ENCODE results near the gene F10.

The F10 gene

DNA sequence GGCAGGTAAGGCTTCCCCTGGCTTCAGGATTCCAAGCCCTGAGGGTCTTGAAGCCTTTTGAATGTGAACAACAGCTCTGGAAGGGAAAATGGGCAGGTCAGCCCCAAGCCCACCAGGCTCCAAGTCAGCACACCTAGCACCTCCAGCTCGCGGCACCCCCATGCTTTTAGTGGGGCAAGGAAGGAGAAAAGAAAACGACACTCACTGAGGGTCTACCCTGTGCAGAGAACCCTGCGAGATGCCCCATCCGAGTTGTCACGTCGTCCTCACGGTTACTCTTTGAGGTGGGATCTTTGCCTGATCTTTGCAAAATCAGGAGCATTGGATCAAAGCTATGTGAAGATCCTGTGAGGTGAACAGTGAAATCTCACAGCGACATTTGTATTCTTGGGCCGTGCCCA lies 5.7 kb upstream of the F10 start:
- no peak for DNase-seq (ENCODE audit: low read depth in 2 of 2)

DNA sequence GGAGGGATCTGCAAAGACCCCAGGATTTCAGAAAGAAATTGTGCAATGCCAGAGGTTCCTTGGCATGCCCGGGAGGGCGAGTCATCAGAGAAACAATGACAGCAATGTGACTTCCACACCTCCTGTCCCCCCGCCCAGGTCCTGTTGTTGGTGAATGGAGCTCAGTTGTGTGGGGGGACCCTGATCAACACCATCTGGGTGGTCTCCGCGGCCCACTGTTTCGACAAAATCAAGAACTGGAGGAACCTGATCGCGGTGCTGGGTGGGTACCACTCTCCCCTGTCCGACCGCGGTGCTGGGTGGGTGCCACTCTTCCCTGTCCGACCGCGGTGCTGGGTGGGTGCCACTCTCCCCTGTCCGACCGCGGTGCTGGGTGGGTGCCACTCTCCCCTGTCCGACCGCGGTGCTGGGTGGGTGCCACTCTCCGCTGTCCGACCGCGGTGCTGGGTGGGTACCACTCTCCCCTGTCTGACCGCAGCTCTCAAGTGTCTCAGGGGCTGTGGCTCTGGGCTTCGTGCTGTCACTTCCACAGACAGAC lies 5.2 kb upstream of the F10 start:
- DNase-seq (ENCODE audit: low read depth in 2 of 2), result no peak

DNA sequence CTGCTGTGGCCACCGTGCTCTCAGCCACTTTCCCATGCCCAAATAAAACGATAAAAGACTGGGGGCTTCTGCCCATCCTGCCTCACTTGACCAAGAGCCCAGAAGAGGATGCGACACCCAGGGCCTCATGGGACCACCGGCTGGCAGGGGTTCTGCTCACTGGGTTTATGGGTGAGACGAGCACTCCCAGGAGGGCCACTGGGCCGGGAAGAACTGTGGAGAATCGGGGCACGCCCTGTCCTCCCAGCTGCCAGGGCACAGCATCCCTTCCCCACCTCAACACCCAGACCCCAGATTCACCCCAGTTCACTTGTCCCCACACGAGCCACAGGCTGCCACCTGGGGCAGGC lies 4.7 kb upstream of the F10 start:
- no peak for DNase-seq (ENCODE audit: low read depth in 2 of 2)

DNA sequence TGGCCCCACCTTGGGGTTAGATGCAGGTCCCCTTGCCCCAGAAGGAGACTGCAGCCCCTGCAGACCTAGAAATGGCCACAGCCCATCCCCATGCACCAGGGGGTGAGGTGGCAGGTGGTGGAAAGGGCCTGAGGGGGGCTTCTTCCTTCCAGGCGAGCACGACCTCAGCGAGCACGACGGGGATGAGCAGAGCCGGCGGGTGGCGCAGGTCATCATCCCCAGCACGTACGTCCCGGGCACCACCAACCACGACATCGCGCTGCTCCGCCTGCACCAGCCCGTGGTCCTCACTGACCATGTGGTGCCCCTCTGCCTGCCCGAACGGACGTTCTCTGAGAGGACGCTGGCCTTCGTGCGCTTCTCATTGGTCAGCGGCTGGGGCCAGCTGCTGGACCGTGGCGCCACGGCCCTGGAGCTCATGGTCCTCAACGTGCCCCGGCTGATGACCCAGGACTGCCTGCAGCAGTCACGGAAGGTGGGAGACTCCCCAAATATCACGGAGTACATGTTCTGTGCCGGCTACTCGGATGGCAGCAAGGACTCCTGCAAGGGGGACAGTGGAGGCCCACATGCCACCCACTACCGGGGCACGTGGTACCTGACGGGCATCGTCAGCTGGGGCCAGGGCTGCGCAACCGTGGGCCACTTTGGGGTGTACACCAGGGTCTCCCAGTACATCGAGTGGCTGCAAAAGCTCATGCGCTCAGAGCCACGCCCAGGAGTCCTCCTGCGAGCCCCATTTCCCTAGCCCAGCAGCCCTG lies 4.2 kb upstream of the F10 start:
- DNase-seq (ENCODE audit: low read depth in 2 of 2), result no peak

DNA sequence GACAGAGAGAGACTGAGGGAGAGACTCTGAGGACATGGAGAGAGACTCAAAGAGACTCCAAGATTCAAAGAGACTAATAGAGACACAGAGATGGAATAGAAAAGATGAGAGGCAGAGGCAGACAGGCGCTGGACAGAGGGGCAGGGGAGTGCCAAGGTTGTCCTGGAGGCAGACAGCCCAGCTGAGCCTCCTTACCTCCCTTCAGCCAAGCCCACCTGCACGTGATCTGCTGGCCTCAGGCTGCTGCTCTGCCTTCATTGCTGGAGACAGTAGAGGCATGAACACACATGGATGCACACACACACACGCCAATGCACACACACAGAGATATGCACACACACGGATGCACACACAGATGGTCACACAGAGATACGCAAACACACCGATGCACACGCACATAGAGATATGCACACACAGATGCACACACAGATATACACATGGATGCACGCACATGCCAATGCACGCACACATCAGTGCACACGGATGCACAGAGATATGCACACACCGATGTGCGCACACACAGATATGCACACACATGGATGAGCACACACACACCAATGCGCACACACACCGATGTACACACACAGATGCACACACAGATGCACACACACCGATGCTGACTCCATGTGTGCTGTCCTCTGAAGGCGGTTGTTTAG lies 3.3 kb upstream of the F10 start:
- no peak for DNase-seq (ENCODE audit: low read depth in 2 of 2)

DNA sequence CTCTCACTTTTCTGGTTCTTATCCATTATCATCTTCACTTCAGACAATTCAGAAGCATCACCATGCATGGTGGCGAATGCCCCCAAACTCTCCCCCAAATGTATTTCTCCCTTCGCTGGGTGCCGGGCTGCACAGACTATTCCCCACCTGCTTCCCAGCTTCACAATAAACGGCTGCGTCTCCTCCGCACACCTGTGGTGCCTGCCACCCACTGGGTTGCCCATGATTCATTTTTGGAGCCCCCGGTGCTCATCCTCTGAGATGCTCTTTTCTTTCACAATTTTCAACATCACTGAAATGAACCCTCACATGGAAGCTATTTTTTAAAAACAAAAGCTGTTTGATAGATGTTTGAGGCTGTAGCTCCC lies 2.8 kb upstream of the F10 start:
- DNase-seq (ENCODE audit: low read depth in 2 of 2), result no peak

DNA sequence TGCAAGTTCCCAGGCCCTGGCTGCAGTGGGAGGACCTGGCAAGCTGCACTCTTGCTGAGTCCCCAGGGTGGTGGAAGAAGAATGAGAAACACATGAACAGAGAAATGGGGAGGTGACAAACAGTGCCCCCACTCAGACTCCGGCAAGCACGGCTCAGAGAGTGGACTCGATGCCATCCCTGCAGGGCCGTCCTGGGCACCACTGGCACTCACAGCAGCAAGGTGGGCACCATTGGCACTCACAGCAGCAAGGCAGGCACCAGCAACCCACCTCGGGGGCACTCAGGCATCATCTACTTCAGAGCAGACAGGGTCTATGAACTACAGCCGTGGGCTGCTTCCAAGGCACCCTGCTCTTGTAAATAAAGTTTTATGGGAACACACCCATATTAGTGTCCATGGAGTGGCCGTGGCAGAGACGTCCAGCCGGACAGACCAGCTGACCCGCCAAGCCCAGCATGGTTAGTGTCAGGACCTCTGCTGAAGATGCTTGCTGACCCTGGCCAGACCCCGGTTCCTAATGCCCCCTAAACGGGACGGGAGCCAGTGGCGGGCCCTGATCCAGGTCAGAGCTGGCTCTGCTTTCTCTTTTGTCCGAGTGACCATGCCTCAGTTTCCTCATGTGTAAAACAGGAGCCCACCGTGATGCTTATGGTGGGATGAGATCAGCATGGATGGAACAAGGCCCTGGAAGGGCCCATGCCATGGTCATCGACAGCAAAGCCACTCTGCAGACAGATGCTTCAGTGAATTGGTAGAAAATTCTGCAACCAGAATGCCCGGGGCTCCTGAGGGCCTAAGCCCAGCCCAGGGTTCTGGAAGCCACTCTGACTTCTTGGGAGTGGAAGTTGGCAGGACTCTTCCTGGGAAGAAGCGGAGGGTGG lies 2.1 kb upstream of the F10 start:
- DNase-seq (ENCODE audit: low read depth in 2 of 2), result no peak

DNA sequence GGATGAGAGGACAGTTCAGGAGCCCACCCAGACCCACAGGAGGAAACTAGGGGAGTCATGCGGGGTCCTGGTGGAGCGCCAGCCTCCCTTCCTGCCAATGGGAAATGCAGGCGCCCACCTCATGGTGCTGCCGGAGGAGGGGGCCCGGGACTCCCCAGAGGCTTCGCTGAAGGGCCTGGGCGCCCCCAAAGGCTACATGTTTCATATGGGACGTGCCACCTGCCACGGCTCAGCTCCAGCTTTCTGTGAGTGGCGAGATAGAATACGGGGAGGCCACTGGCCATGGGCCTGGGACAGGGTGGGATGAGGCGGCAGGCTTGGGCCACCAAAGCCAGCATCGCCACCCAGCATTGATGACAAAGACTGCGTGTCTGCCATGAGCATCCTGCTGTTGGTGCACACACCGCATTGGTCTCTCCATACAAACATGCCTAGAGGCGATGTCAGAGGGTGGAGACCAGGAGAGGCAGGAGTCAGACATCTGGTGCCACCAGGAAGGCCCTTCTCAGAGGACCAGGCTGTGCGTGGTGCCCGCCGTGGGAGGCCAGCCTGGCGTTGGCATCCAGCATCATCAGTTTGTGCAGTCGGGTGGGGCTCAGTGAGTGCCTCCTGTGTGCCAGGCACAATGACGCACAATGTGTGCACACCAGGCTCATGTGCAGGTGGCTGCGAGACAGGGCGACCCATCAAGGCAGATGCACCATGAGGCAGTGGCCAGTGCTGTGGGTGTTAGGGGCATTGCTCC lies 1.2 kb upstream of the F10 start:
- no peak for DNase-seq (ENCODE audit: low read depth in 2 of 2)

DNA sequence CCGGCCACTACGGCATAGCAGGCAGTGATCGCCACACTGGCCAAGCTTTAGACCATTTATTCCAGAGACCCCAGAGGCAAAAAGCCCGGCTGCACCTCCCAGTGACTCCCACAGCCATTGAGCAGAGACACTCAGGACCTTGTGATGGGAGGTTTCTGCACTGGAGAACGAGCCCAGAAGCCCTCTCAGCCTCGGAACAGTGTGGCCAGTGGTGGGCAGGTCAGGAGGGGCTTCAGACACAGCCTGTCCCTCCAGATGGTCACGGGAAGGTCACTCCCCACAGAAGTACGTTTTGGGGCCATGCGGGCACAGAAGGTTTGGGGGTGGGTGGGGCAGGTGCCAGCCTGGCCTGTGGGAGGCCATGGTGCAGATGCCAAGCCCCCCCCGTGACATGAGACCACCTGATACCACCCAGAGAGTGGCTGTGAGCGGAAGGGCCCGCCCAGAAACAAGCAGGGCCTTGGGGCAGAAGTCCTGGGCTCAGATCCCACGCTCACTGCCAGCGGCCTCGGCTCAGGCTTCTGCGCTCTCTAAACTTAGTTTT lies 599 bp upstream of the F10 start:
- DNase-seq (ENCODE audit: low read depth in 2 of 2), result no peak

DNA sequence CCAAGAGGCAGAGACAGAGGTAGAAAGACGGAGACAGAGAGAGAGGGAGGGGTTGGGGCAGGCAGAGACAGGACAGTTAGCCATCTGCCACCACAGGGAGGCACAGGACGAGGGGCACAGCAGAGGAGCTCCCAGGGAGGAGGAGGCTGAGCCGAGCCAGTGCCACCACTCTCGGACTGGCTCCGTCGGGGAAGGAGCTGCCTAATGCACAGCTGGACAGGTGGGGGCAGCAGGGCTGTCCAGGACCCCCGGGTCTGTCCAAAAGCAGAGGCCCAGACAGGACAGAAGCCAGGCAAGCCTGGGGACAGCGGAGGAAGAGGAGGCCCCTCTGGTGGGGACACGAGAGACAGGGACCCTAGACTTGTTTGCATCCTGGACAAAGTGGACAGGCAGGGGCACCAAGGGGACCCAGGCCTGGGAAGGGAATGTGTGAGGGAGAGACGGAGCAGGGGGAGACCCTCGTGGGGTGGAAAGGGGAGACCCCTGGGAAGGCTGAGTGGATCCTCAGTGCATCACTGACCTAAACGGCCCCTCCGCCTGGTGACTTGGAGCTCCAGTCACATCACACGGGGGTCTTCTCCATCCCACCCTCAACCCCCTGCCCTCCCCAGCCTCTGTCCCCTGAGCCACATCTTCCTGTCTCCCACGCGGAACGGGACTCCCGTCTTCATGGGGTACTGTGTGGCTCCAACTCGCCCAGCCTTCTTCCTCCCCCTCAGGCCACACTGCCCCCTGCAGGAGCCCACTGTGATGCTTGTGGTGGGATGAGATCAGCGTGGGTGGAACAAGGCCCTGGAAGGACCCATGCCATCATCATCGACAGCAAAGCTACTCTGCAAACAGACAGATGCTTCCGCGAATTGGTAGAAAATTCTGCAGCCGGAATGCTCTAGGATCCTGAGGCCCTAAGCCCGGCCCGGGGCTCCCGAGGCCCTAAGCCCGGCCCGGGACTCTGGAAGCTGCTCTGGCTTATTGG lies 915 bp downstream of the F10 start:
- DNase-seq (ENCODE audit: low read depth in 2 of 2), result no peak

DNA sequence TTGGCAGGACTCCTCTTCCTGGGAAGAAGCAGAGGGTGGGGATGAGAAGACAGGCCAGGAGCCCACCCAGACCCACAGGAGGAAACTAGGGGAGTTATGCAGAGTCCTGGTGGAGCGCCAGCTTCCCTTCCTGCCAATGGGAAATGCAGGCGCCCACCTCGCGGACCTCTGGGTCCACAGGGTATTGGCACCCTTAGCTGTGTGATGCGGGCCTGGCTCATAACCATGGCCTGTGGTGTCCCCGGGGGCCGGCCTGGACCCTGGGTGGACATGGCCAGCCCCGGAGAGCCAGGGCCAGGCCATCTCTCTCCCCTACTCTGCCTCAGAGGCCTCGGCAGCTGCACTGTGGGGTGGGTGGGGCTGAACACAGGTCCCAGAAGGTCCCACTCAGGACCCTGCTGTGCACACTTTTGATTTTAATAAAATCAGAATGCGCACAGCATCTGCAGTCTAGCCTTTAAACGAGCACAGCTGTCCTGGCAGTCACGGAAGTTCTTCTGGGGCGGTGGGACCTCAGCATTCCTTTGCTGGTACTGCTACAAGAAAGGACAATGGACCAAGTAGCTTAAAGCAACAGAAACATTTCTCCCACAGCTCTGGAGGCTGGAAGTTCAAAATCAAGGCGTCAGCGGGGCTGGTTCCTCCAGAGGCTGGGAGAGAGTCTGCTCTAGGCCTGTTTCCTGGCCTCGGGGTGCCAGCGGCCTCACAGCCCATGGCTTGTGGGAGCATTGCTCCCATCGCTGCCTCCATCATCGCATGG lies 1.8 kb downstream of the F10 start:
- DNase-seq (ENCODE audit: low read depth in 2 of 2), result no peak

DNA sequence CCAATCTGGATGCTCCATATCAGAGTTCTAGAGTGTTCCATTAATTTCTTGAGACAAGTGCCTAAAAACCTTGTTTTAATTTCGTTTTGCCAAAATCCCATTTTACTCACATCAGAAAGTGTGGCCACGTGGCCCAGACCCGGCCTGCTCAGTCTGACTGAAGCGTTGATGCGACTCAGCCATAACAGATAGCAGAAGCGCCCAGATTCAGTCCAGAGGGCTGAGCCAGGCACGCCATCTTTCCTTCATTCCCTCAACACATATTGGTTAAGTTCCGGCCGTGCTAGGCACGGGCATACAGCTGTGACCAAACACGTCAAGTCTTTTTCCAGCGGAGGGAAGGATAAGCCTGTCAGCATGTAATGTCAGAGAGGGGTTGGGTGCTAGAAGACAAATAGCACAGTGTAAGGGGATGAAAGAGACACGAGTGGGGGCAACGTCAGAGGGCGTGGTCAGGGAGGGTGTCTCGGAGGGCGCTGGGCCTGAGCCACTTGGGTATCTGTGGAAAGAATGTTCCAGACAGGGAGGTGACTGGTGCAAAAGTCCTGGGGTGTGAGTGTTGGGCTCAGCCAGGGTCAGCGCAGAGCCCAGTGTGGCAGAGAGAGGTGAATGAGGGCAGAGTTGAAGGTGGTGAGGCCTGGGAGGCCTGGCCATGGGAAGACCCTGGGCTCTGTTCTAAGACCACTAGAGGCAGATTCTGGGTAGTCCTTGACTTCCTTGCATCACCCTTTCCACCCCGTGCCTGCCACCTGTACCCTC lies 3.1 kb downstream of the F10 start:
- no peak for DNase-seq (ENCODE audit: low read depth in 2 of 2)

DNA sequence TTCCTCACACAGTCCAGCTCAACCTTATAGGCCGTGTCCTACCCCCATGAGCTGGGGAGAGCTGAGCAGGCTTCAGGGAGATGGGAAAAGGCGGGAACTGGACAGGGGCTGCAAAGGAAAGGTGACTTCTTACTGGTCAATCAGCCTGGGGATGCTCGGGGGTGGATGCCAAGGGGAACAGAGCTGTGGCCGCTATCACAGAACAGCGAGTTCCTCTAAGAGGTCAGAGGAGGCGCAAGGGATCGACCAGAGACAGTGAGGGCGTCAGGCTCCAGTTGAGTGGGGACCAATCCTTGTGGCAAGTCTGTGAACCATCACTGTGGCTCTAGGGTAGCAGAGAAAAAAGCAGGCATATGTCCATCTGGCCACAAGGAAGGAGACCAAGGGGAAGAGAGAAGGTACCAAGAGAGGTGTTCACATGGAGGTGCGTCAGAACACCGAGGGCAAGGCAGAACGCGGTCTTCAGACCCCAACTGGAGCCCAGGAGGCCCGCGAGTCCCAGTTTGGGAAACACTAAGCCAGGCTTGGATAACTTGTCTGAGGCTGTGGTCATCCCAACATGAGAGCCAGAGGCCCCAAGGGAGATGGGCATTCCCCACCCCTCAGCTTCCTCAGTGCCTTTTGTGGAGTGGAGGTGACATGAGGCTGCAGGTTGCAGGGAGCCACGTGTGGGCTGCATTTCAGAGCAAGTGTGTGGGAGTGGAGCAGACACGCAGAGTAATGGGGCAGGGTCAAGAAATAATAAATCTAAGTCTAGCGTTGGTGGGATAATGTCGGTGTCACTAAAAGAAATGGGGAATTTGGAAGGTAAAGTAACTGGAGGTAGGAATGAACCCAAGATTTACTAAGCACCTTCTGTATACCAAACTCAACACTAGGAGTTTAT lies 3.9 kb downstream of the F10 start:
- no peak for DNase-seq (ENCODE audit: low read depth in 2 of 2)

DNA sequence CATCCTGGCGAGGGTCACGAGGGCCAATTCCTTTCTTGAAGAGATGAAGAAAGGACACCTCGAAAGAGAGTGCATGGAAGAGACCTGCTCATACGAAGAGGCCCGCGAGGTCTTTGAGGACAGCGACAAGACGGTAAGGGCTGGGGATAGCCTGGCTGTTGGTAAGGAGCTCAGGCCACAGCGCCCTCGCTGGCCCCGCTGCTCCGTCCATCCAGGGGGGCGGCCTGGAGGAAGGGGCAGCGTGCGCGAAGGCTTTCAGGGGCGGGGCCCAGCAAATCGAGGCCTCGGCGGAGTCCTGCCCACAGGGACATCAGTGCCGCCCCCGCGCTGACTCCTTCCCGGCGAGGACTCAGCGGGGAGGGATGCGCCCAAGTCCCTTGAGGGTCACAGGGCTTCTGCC lies 6.9 kb downstream of the F10 start:
- DNase-seq (ENCODE audit: low read depth in 2 of 2), result no peak

DNA sequence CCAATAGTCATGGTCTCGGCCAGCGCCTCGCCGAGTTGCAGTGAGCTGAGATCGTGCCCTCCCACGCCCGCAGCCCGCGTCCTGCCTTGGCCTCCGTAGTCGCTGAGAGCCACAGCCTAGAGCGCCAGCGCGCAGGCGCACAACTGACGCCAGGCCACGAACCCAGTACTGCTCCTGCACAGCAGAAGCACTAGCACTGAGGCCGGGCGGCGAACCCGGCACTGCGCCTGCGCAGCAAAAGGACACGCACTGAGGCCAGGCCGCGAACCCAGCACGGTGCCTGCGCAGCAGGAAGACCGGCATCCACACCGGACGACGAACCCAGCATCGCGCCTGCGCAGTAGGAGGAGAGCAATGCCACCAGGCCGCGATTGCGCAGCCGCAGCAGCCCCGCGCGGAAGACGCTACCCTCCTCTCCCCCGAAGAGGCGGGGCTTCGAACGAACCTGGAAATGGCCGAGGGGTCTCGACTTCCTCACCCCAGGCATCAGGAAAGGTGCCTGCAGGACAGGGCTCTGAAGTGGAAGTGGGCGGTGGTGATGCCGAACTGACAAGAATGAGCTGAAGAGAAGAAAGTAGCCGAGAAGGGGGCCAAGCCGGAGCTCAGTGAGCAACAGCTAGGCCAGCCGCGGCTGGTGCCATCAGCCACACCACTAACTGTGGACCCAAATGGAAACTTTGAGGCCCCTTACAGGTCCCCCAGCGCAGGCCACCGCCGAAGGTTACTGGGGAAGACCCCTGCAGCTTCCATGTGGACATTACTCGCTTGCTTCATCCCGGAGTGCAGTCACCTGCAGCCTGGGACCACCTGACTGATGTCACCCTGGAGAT lies 7.5 kb downstream of the F10 start:
- DNase-seq (ENCODE audit: low read depth in 2 of 2), result peak in 1 of 2 donors; percentile 23

DNA sequence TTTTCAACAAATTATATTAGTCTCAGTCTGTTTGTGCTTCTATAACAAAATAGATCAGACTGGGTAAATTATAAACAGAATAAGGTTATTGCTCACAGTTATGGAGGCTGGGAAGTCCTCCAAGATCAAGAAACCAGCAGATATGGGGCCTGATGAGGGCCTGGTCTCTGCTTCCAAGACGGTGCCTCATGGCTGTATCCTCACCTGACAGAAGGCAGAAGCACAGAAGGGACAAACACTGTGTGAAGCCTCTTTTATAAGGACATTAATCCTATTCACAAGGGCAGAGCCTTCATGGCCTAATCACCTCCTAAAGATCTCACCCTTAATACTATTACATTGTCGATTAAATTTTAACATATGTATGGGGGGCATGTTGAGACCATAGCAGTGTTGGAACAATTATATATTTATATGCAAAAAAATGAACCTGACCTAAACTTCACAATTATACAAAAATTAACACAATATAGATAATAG lies 12.7 kb downstream of the F10 start:
- no peak for DNase-seq (ENCODE audit: low read depth in 2 of 2)
